Colonic mucosa (tissue), 4 donors: ENCODE measurements around the gene UBE2C. TPM values are rescaled to one million over a fixed set of nuclear protein-coding genes. Genes with fewer than 3 reads are reported as not detected.

ENCODE experiments used
- DNase-seq: peaks from one replicate; pipeline ENCODE4 v3.0.0-alpha.2; 2020
- H3K27ac ChIP-seq: fragments of 200-600 bp; one replicate; pipeline ENCODE4 v1.8.0; 2021
- H3K27me3 ChIP-seq: fragments of 200-600 bp; one replicate; pipeline ENCODE4 v1.8.0; 2021
- H3K36me3 ChIP-seq: fragments of 200-600 bp; one replicate; pipeline ENCODE4 v1.8.0; 2021
- H3K4me1 ChIP-seq: fragments of 200-600 bp; one replicate; pipeline ENCODE4 v1.8.0; 2021; ENCODE audit warnings: mild to moderate bottlenecking
- H3K4me3 ChIP-seq: fragments of 200-600 bp; one replicate; pipeline ENCODE4 v1.8.0; 2021
- H3K9ac ChIP-seq, 2 donors: one replicate each; pipeline ENCODE4 v1.7.0; 2013; ENCODE audit warnings: control low read depth in 2 of 2, low read depth in 2 of 2, low read length in 2 of 2
- H3K9me3 ChIP-seq: fragments of 200-600 bp; one replicate; pipeline ENCODE4 v1.8.0; 2021
- intact Hi-C: fragments of 100-400 bp; cut with DNase I; formaldehyde crosslinking; loops from one replicate; pipeline ENCODE4 v1.14.1; 2022
- total RNA-seq, 2 donors: library from RNA; stranded (reverse); fragmentation: NEBNext Ultra II Directional in 1 of 2; extraction: Animal tissue kit (Norgen Biotek cat#: 25700) in 1 of 2; gene quantifications; one replicate each; pipeline ENCODE4 v1.2.1, GENCODE V29; 2021
- TF ChIP-seq, protein P1 (sequence below): fragments of 200-600 bp; IDR thresholded peaks from one replicate; pipeline ENCODE4 v1.8.0; 2022; ENCODE audit warnings: antibody characterized with exemption, mild to moderate bottlenecking
- donor health status: healthy.
- donor health status: DM: no; HTN: no; CAD: no.
- donor health status: DM: no; HTN: no; CAD: no.

Gene UBE2C
- total RNA-seq, 2 donors from 2014 or later = 23.7 to 117 TPM

DNA sequence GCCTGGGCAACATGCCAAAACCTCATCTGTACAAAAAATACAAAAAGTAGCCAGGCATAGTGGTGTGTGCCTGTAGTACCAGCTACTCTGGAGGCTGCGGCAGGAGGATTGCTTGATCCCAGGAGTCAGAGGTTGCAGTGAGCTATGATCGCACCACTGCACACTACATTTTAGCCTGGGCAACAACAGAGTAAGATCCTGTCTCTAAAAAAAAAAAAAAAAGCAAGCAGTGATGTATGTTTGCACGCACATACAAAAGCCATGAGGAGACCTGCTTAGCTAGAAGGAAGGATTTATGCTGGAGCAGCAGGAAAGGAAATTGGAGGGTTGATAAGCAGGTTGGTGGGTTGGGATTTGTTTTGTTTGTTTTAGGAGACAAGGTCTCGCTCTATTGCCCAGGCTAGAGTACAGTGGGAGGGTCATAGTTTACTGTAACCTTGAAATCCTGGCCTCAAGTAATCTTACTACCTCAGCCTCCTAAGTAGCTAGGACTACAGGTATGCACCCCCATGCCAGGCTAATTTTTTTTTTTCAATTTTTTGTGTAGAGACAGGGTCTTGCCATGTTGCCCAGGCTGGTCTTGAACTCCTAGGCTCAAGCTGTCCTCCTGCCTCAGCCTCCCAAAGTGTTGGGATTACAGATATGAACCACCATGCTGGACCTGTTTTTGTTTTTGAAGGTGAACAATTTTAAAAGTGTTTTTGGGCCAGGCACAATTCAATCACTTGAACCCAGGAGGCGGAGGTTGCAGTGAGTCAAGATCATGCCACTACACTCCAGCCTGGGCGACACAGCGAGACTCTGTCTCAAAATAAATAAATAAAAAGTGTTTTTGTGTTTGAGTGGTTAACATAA is 49.0 kb downstream of the UBE2C start:
- peak; percentile 35 for DNase-seq

DNA sequence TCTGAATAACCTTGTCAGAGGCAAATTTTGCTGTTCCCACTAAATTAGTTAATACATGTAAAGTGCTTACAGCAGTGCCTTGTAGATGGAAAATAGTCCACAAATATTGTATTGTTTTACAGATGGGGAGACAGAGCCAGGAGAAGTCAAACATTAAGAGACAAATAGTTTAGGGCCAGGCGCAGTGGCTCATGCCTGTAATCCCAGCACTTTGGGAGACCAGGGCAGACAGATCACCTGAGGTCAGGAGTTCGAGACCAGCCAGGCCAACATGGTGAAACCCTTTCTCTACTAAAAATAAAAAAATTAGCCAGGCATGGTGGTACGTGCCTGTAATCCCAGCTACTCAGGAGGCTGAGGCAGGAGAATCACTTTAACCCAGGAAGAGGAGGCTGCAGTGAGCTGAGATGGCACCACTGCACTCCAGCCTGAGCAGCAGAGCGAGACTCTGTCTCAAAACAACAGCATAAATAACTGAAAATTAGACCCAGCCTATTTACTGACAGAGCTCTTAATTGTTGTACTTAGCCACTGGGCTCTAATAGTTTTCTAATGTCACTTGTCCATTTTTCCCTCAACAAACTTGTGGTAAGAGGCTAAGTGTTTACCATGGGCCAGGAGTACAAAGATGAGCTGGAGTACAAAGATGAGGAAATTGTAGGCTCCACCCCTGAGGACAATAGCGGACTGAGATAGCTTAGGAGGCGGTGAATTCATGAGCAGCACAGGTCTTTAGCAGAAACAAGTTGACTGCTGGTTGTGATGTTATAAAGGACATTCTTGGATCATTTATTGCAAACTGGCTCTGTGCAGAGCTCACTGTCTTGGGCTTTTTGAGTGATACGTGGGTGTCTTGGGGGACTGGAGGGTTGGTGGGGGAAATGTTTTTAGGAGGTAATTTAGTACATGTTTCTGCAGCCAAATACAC is 51.4 kb downstream of the UBE2C start:
- Histone ChIP-seq H3K4me3 (no peak overlapping the region), H3K36me3 (no peaks in the 10 kb centered on the region), H3K4me1 (peaks cover 6% of the 10 kb centered on the region), H3K27me3 (no peaks in the 10 kb centered on the region), H3K27ac (peak overlapping the region; percentile 53), H3K9ac (no peak overlapping the region), H3K9me3 (no peaks in the 10 kb centered on the region)
- intact Hi-C loops = no loop called here
- TF ChIP-seq, protein P1, sequence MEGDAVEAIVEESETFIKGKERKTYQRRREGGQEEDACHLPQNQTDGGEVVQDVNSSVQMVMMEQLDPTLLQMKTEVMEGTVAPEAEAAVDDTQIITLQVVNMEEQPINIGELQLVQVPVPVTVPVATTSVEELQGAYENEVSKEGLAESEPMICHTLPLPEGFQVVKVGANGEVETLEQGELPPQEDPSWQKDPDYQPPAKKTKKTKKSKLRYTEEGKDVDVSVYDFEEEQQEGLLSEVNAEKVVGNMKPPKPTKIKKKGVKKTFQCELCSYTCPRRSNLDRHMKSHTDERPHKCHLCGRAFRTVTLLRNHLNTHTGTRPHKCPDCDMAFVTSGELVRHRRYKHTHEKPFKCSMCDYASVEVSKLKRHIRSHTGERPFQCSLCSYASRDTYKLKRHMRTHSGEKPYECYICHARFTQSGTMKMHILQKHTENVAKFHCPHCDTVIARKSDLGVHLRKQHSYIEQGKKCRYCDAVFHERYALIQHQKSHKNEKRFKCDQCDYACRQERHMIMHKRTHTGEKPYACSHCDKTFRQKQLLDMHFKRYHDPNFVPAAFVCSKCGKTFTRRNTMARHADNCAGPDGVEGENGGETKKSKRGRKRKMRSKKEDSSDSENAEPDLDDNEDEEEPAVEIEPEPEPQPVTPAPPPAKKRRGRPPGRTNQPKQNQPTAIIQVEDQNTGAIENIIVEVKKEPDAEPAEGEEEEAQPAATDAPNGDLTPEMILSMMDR = no peak
- DNase-seq = peak; percentile 44

More for the DNA sequence above, 49.0 kb downstream of the UBE2C start:
- no peaks in the 10 kb centered on the region for H3K9me3 ChIP-seq
- TF ChIP-seq, protein P1 = no peak
- H3K4me3 ChIP-seq = no peak overlapping the region
- peak overlapping the region; percentile 53 for H3K27ac ChIP-seq
- intact Hi-C loops = no loop called here
- peaks cover 11% of the 10 kb centered on the region for H3K4me1 ChIP-seq
- H3K27me3 ChIP-seq = no peaks in the 10 kb centered on the region
- no peaks in the 10 kb centered on the region for H3K36me3 ChIP-seq
- H3K9ac ChIP-seq = no peak overlapping the region

DNA sequence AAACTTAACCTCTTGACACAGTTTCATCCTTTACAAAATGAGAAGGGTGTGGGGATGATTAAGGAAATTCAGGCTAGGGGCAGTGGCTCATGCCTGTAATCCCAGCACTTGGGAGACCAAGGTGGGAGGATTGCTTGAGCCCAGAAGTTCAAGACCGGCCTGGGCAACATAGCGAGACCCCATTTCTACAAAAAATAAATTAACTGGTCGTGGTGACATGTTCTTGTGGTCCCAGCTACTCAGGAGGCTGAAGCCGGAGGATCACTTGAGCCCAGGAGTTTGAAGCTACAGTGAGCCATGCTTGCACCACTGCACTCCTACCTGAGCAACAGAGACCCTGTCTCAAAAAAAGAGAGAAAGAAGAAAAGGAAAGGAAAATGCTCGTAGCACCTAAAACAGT is 54.0 kb downstream of the UBE2C start:
- H3K27me3 ChIP-seq = no peaks in the 10 kb centered on the region
- peak overlapping the region; percentile 54 for H3K27ac ChIP-seq
- no peak overlapping the region for H3K4me3 ChIP-seq
- intact Hi-C loops = no loop called here
- no peaks in the 10 kb centered on the region for H3K4me1 ChIP-seq
- H3K9me3 ChIP-seq = no peaks in the 10 kb centered on the region
- no peaks in the 10 kb centered on the region for H3K36me3 ChIP-seq
- no peak for DNase-seq
- TF ChIP-seq, protein P1 = no peak
- no peak overlapping the region for H3K9ac ChIP-seq

Other genes with a start within 250 kb of the UBE2C start
- not detected for gene WFDC8, start 233.4 kb upstream of the UBE2C start, total RNA-seq
- not detected for gene WFDC10A, start 182.9 kb upstream of the UBE2C start, total RNA-seq
- not detected for gene WFDC9, start 181.4 kb upstream of the UBE2C start, total RNA-seq
- not detected for gene WFDC11, start 142.4 kb upstream of the UBE2C start, total RNA-seq
- gene WFDC13, start 110.6 kb upstream of the UBE2C start, total RNA-seq = not detected
- gene WFDC10B, start 107.6 kb upstream of the UBE2C start, total RNA-seq = not detected
- not detected for gene SPINT4, start 90.3 kb upstream of the UBE2C start, total RNA-seq
- 10 to 100 TPM in 1 of 2 donors, 1 to 10 TPM in 1; 2.5 to 15.6 TPM for gene WFDC3, start 20.8 kb upstream of the UBE2C start, total RNA-seq
- 10 to 100 TPM; 41.5 to 96.5 TPM for gene DNTTIP1, start 20.7 kb upstream of the UBE2C start, total RNA-seq
- gene TNNC2, start 14.7 kb downstream of the UBE2C start, total RNA-seq = 1 to 10 TPM; 2.9 to 3.8 TPM
- 10 to 100 TPM; 11.2 to 12.6 TPM for gene SNX21, start 21.2 kb downstream of the UBE2C start, total RNA-seq
- 10 to 100 TPM; 49.8 to 58.5 TPM for gene ACOT8, start 44.7 kb downstream of the UBE2C start, total RNA-seq
- 1 to 10 TPM; 4.6 to 5.2 TPM for gene ZSWIM3, start 45.0 kb downstream of the UBE2C start, total RNA-seq
- 10 to 100 TPM; 13.3 to 13.4 TPM for gene ZSWIM1, start 68.6 kb downstream of the UBE2C start, total RNA-seq
- gene SPATA25, start 75.0 kb downstream of the UBE2C start, total RNA-seq = 1 to 10 TPM; 1.5 TPM
- gene NEURL2, start 78.6 kb downstream of the UBE2C start, total RNA-seq = 1 to 10 TPM; 3.5 to 4.0 TPM
- gene CTSA, start 78.7 kb downstream of the UBE2C start, total RNA-seq = 100 to 1,000 TPM; 273 to 366 TPM
- gene PLTP, start 99.5 kb downstream of the UBE2C start, total RNA-seq = 10 to 100 TPM; 17.4 to 36.2 TPM
- 10 to 100 TPM; 28.9 to 33.6 TPM for gene PCIF1, start 122.0 kb downstream of the UBE2C start, total RNA-seq
- 10 to 100 TPM; 11.3 to 22.1 TPM for gene ZNF335, start 159.6 kb downstream of the UBE2C start, total RNA-seq
- gene MMP9, start 196.3 kb downstream of the UBE2C start, total RNA-seq = 1 to 10 TPM; 1.3 to 4.0 TPM
- gene SLC12A5, start 216.6 kb downstream of the UBE2C start, total RNA-seq = under 1 TPM in 1 of 2 donors, not detected in 1; 0.96 TPM